Measurements from ENCODE around the gene PATE1. TPM values are rescaled to one million over a fixed set of nuclear protein-coding genes. Genes with fewer than 3 reads are reported as not detected.
"Not testable (repeated sequence)": the region's sequence is repeated elsewhere in the genome, so short reads cannot be mapped to it uniquely, and the experiment has no call there.

PATE1 gene, protein sequence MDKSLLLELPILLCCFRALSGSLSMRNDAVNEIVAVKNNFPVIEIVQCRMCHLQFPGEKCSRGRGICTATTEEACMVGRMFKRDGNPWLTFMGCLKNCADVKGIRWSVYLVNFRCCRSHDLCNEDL
- total RNA-seq: not detected
- not detected for polyA plus RNA-seq (2013, experiment 1 of 2)
- not detected for polyA plus RNA-seq (2013, experiment 2 of 2)
- 0 to 0.09 (median 0) reads per million in 172 experiments for total RNA-seq

DNA sequence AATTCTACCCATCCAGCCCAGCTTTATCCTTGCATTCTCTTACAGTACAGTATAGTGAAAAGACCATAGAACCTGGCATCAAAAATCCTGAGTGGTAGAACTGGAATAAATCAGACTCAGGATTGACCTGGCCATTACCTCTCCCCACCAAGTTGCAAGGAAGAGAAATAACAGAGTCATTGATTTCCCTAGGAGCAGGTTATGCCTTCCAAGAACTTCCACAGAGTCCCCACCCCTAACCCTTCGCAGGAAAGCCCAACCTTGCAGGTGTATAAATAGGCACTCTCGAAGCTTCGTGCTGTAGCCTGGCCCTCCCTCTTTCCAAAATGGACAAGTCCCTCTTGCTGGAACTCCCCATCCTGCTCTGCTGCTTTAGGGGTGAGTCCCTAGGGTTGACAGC, at the start of gene PATE1:
Gene PATE1, plus strand, starts transcription at position 301 of the 400 bp plus-strand sequence. Its CDS starts 26 bp downstream, at position 327.
- Histone ChIP-seq H3K4me3 (ENCODE audit: low read length) (no peak within 1 kb of the TSS), H3K9me3 (ENCODE audit: control insufficient read depth in 1 of 2, insufficient read depth in 1 of 2, low read length in 2 of 2) (no peaks in the 10 kb centered on the region), H3K4me1 (ENCODE audit: insufficient read depth, low read length) (no peaks in the 10 kb centered on the region), H3K36me3 (ENCODE audit: insufficient read depth, low read length) (no peaks in the 10 kb centered on the region), H3K27ac (ENCODE audit: low read depth in 1 of 2, low read length in 2 of 2) (no peak within 1 kb of the TSS), H3K27me3 (ENCODE audit: control insufficient read depth in 1 of 2, insufficient read depth in 2 of 2, low read length in 2 of 2) (peaks cover 5 to 18% of the 10 kb centered on the region in 2 experiments)
- H3K27ac Mint-ChIP-seq: no peak within 1 kb of the TSS
- no peak for DNase-seq
- ATAC-seq (ENCODE audit: poor library complexity): no peak
- TF ChIP-seq CTCF (IDR thresholded peaks at IDR 0.05): no peak
- H3K4me1 Mint-ChIP-seq (ENCODE audit: low read depth): no peaks in the 10 kb centered on the region
- ChIA-PET CTCF (no interaction called here), POLR2A (no interaction called here)
- H3K4me3 Mint-ChIP-seq: no peak within 1 kb of the TSS
- H3K27me3 Mint-ChIP-seq: peaks cover 16% of the 10 kb centered on the region
- no peaks in the 10 kb centered on the region for H3K36me3 Mint-ChIP-seq (ENCODE audit: low read depth)
- intact Hi-C loops (cut with DNase I, micrococcal nuclease): no loop called here
- no peaks in the 10 kb centered on the region for H3K9me3 Mint-ChIP-seq

DNA sequence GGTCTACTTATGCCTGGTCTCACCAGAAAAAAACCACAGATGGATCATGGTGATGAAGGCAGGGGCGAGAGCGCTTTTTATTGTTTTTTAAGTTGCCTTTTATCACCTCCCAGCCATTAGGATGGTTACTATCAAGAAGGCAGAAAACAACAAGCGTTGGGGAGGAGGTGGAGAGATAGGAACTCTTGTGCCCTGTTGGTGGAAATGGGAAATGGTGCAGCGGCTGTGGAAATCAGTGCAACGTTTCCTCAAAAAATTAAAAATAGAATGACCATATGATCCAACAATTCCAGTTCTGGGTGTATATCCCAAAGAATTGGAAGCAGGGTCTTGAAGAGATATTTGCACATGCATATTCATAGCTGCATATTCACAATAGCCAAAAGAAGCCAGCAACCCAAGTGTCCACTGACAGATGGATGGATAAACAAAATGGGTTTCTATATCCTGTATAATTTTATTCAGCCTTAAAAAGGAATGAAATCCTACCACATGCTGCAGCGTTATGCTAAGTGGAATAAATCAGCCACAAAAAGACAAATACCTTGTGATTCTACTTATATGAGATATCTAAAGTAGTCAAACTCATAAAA, 45.0 kb upstream of the PATE1 start:
- no peak for TF ChIP-seq CTCF (IDR thresholded peaks at IDR 0.05)
- H3K36me3 ChIP-seq (ENCODE audit: insufficient read depth, low read length): no peaks in the 10 kb centered on the region
- no peaks in the 10 kb centered on the region for H3K4me1 ChIP-seq (ENCODE audit: insufficient read depth, low read length)
- DNase-seq (no peak), ATAC-seq (ENCODE audit: poor library complexity) (no peak)
- no peak overlapping the region for H3K27ac Mint-ChIP-seq
- no peaks in the 10 kb centered on the region for H3K9me3 ChIP-seq (ENCODE audit: control insufficient read depth in 1 of 2, insufficient read depth in 1 of 2, low read length in 2 of 2)
- ChIA-PET POLR2A (no interaction called here), CTCF (no interaction called here)
- H3K27me3 ChIP-seq (ENCODE audit: control insufficient read depth in 1 of 2, insufficient read depth in 2 of 2, low read length in 2 of 2): peaks cover 0 to 4% of the 10 kb centered on the region in 2 experiments
- no peaks in the 10 kb centered on the region for H3K36me3 Mint-ChIP-seq (ENCODE audit: low read depth)
- H3K9me3 Mint-ChIP-seq: no peaks in the 10 kb centered on the region
- H3K27ac ChIP-seq (ENCODE audit: low read depth in 1 of 2, low read length in 2 of 2): no peak overlapping the region
- H3K4me1 Mint-ChIP-seq (ENCODE audit: low read depth): no peaks in the 10 kb centered on the region
- intact Hi-C loops (cut with DNase I, micrococcal nuclease): no loop called here
- H3K27me3 Mint-ChIP-seq: peaks cover 11% of the 10 kb centered on the region
- H3K4me3 Mint-ChIP-seq: no peak overlapping the region
- no peak overlapping the region for H3K4me3 ChIP-seq (ENCODE audit: low read length)

- Histone ChIP-seq H3K36me3 (ENCODE audit: insufficient read depth, low read length) (no peaks in the 10 kb centered on the region), H3K27ac (ENCODE audit: low read depth in 1 of 2, low read length in 2 of 2) (no peak overlapping the region), H3K4me3 (ENCODE audit: low read length) (no peak overlapping the region), H3K9me3 (ENCODE audit: control insufficient read depth in 1 of 2, insufficient read depth in 1 of 2, low read length in 2 of 2) (no peaks in the 10 kb centered on the region), H3K4me1 (ENCODE audit: insufficient read depth, low read length) (no peaks in the 10 kb centered on the region), H3K27me3 (ENCODE audit: control insufficient read depth in 1 of 2, insufficient read depth in 2 of 2, low read length in 2 of 2) (peaks cover 0 to 4% of the 10 kb centered on the region in 2 experiments)
- intact Hi-C loops (cut with DNase I, micrococcal nuclease): no loop called here
- ChIA-PET CTCF (no interaction called here), POLR2A (no interaction called here)
- H3K36me3 Mint-ChIP-seq (ENCODE audit: low read depth): no peaks in the 10 kb centered on the region
- DNase-seq (no peak), ATAC-seq (ENCODE audit: poor library complexity) (no peak)
- TF ChIP-seq CTCF (IDR thresholded peaks at IDR 0.05): no peak
- H3K4me3 Mint-ChIP-seq: no peak overlapping the region
- no peak overlapping the region for H3K27ac Mint-ChIP-seq
- H3K9me3 Mint-ChIP-seq: no peaks in the 10 kb centered on the region
- peaks cover 11% of the 10 kb centered on the region for H3K27me3 Mint-ChIP-seq
- H3K4me1 Mint-ChIP-seq (ENCODE audit: low read depth): no peaks in the 10 kb centered on the region
These were observed 44.0 kb upstream of the PATE1 start for GRCh38 chr11:125701858-125702621.

- H3K36me3 Mint-ChIP-seq (ENCODE audit: low read depth); H3K27ac Mint-ChIP-seq; H3K27ac ChIP-seq (ENCODE audit: low read depth in 1 of 2, low read length in 2 of 2); CTCF ChIA-PET; H3K9me3 Mint-ChIP-seq; H3K36me3 ChIP-seq (ENCODE audit: insufficient read depth, low read length); intact Hi-C loops (cut with DNase I, micrococcal nuclease); H3K27me3 Mint-ChIP-seq; H3K4me1 Mint-ChIP-seq (ENCODE audit: low read depth); H3K9me3 ChIP-seq (ENCODE audit: control insufficient read depth in 1 of 2, insufficient read depth in 1 of 2, low read length in 2 of 2); H3K27me3 ChIP-seq (ENCODE audit: control insufficient read depth in 1 of 2, insufficient read depth in 2 of 2, low read length in 2 of 2); H3K4me3 ChIP-seq (ENCODE audit: low read length); H3K4me1 ChIP-seq (ENCODE audit: insufficient read depth, low read length); ATAC-seq (ENCODE audit: poor library complexity); H3K4me3 Mint-ChIP-seq; POLR2A ChIA-PET; DNase-seq: not testable (repeated sequence)
These were observed 41.4 kb upstream of the PATE1 start for GRCh38 chr11:125704686-125705085.

All from CD4-positive, alpha-beta T cell (primary cell).